ENCODE measurements around the gene CES2. TPM values are rescaled to one million over a fixed set of nuclear protein-coding genes. Genes with fewer than 3 reads are reported as not detected.
A peak's percentile ranks its signal among the peaks of the same experiment; 100 is the strongest.
"Not testable (repeated sequence)": the region's sequence is repeated elsewhere in the genome, so short reads cannot be mapped to it uniquely, and the experiment has no call there.

The CES2 gene
- total RNA-seq, 2 donors from 2014 or later, result 27.6 to 48.0 TPM

GRCh38 chr16:66945939-66946338, 10.6 kb downstream of the CES2 start:
- no peak for DNase-seq
- ATAC-seq, result no peak
- intact Hi-C loops (cut with DNase I), result loop anchor here in 1 of 2 donors (5.0 kb wide), 1 partner anchor 49 kb away; no protein-coding TSS in a partner anchor

- DNase-seq (no peak), ATAC-seq (no peak)
- intact Hi-C loops (cut with DNase I), result loop anchor here in 1 of 2 donors (5.0 kb wide), 1 partner anchor 49 kb away; no protein-coding TSS in a partner anchor
These were observed 11.2 kb downstream of the CES2 start for GRCh38 chr16:66946541-66946940.

GRCh38 chr16:66946974-66947301, 11.6 kb downstream of the CES2 start:
- DNase-seq (no peak), ATAC-seq (no peak)
- intact Hi-C loops (cut with DNase I), result loop anchor here in 1 of 2 donors (5.0 kb wide), 1 partner anchor 50 kb away; no protein-coding TSS in a partner anchor

- ATAC-seq, result peak; percentile 72 to 79
- peak; percentile 84 for DNase-seq
- intact Hi-C loops (cut with DNase I), result loop anchor here in 1 of 2 donors (5.0 kb wide), 1 partner anchor 50 kb away; no protein-coding TSS in a partner anchor
These were observed 12.2 kb downstream of the CES2 start for GRCh38 chr16:66947302-66948065.

- intact Hi-C loops (cut with DNase I), result loop anchor here in 1 of 2 donors (5.0 kb wide), 1 partner anchor 51 kb away; no protein-coding TSS in a partner anchor
- ATAC-seq (peak; percentile 47 to 49), DNase-seq (no peak)
These were observed 13.0 kb downstream of the CES2 start for GRCh38 chr16:66948134-66948836.

GRCh38 chr16:66948837-66949225, 13.5 kb downstream of the CES2 start:
- intact Hi-C loops (cut with DNase I), result loop anchor here in 1 of 2 donors (5.0 kb wide), 1 partner anchor 52 kb away; no protein-coding TSS in a partner anchor
- DNase-seq (no peak), ATAC-seq (peak in 1 of 2 donors; percentile 4)

GRCh38 chr16:66949472-66949871, 14.2 kb downstream of the CES2 start:
- DNase-seq (no peak), ATAC-seq (no peak)
- intact Hi-C loops (cut with DNase I), result loop anchor here in 1 of 2 donors (5.0 kb wide), 1 partner anchor 52 kb away; no protein-coding TSS in a partner anchor

- DNase-seq (no peak), ATAC-seq (no peak)
- intact Hi-C loops (cut with DNase I), result no loop called here
These were observed 15.1 kb downstream of the CES2 start for GRCh38 chr16:66950437-66950836.

- no peak for DNase-seq
- intact Hi-C loops (cut with DNase I), result no loop called here
- no peak for ATAC-seq
These were observed 15.9 kb downstream of the CES2 start for GRCh38 chr16:66950971-66951790.

GRCh38 chr16:66952430-66953110, 17.3 kb downstream of the CES2 start:
- no peak for ATAC-seq
- intact Hi-C loops (cut with DNase I), result no loop called here

GRCh38 chr16:66953462-66954096, 18.3 kb downstream of the CES2 start:
- intact Hi-C loops (cut with DNase I), result no loop called here
- ATAC-seq (no peak), DNase-seq (no peak)

More at GRCh38 chr16:66952430-66953110, 17.3 kb downstream of the CES2 start:
- DNase-seq, result no peak

- ATAC-seq (peak; percentile 77 to 84), DNase-seq (peak; percentile 71)
- intact Hi-C loops (cut with DNase I), result no loop called here
These were observed 18.9 kb downstream of the CES2 start for GRCh38 chr16:66954097-66954659.

- ATAC-seq, DNase-seq: not testable (repeated sequence)
- intact Hi-C loops (cut with DNase I), result loop anchor here in 1 of 2 donors (5.0 kb wide), 1 partner anchor 202 kb away; the partner anchor contains the start of genes FBXL8 and TRADD
These were observed 20.2 kb downstream of the CES2 start for GRCh38 chr16:66955363-66956153.

- DNase-seq, ATAC-seq: not testable (repeated sequence)
- intact Hi-C loops (cut with DNase I), result loop anchor here in 1 of 2 donors (5.0 kb wide), 1 partner anchor 201 kb away; the partner anchor contains the start of genes FBXL8 and TRADD
These were observed 20.8 kb downstream of the CES2 start for GRCh38 chr16:66956154-66956457.

- no peak for DNase-seq
- intact Hi-C loops (cut with DNase I), result loop anchor here in 1 of 2 donors (5.0 kb wide), 1 partner anchor 198 kb away; the partner anchor contains the start of genes FBXL8 and TRADD
- ATAC-seq, result no peak
These were observed 23.8 kb downstream of the CES2 start for GRCh38 chr16:66958857-66959703.

- peak; percentile 39 for DNase-seq
- intact Hi-C loops (cut with DNase I), result loop anchor here in 1 of 2 donors (5.0 kb wide), 1 partner anchor 198 kb away; the partner anchor contains the start of genes FBXL8 and TRADD
- ATAC-seq, result peak; percentile 48 to 62
These were observed 24.4 kb downstream of the CES2 start for GRCh38 chr16:66959704-66960161.
